CD14-positive monocyte (primary cell): ENCODE results near the gene OR8H2. TPM values are rescaled to one million over a fixed set of nuclear protein-coding genes. Genes with fewer than 3 reads are reported as not detected.

Source experiments
- DNase-seq, 3 donors: peaks; one replicate each; pipeline ENCODE4 v3.0.0-alpha.2; 2011 to 2022
- H2AFZ ChIP-seq: 2 replicates; pipeline ENCODE4 v1.6.0; 2012; ENCODE audit warnings: mild to moderate bottlenecking, low read depth, low read length, inconsistent platforms; ENCODE audit not compliant: insufficient read depth, poor library complexity, severe bottlenecking
- H3K27ac ChIP-seq, 2 donors: 1 replicate in 1 of 2; 2 replicates in 1 of 2; pipeline ENCODE4 v1.5.1; 2012 to 2013; ENCODE audit warnings: low read length in 2 of 2, control low read depth in 1 of 2, inconsistent platforms in 1 of 2, low read depth in 1 of 2, mild to moderate bottlenecking in 1 of 2
- H3K27me3 ChIP-seq, 2 donors: one replicate each; pipeline versions ENCODE4 v1.6.0 to v1.6.1; 2011 to 2013; ENCODE audit warnings: low read length in 2 of 2; ENCODE audit not compliant: control insufficient read depth in 2 of 2, insufficient read depth in 2 of 2
- H3K36me3 ChIP-seq, 2 donors: replicated peaks in 1 of 2; 1 replicate in 1 of 2; 2 replicates in 1 of 2; pipeline versions ENCODE4 v1.5.1 to v1.6.1; 2012 to 2013; ENCODE audit warnings: low read length in 2 of 2, control low read depth in 1 of 2, inconsistent platforms in 1 of 2, mild to moderate bottlenecking in 1 of 2; ENCODE audit not compliant: insufficient read depth in 2 of 2, control insufficient read depth in 1 of 2
- H3K4me1 ChIP-seq, 2 donors: 1 replicate in 1 of 2; 2 replicates in 1 of 2; pipeline versions ENCODE4 v1.5.1 to v1.6.1; 2012 to 2013; ENCODE audit warnings: low read length in 2 of 2, control low read depth in 1 of 2, inconsistent platforms in 1 of 2, mild to moderate bottlenecking in 1 of 2, moderate library complexity in 1 of 2; ENCODE audit not compliant: insufficient read depth in 2 of 2, control insufficient read depth in 1 of 2
- H3K4me2 ChIP-seq: replicated peaks from 2 replicates; pipeline ENCODE3; 2012; ENCODE audit warnings: low read length, moderate library complexity, mild to moderate bottlenecking; ENCODE audit not compliant: poor library complexity, severe bottlenecking; ENCODE audit errors: extremely low read depth
- H3K4me3 ChIP-seq, 3 experiments: fragments of 200-600 bp in 1 of 3; sonication (generic) in 1 of 3; replicated peaks in 1 of 3; 1 replicate in 2 of 3; 2 replicates in 1 of 3; pipeline ENCODE4 v1.5.1; 2011 to 2013; ENCODE audit warnings: low read length in 3 of 3, mild to moderate bottlenecking in 3 of 3, control low read depth in 2 of 3, low read depth in 2 of 3, inconsistent platforms in 1 of 3, moderate library complexity in 1 of 3
- H3K79me2 ChIP-seq: 2 replicates; pipeline ENCODE4 v1.6.0; 2012; ENCODE audit warnings: mild to moderate bottlenecking, control low read depth, inconsistent platforms, low read length, moderate library complexity; ENCODE audit not compliant: insufficient read depth
- H3K9ac ChIP-seq: 2 replicates; pipeline ENCODE4 v1.6.0; 2017; ENCODE audit warnings: low read length, mild to moderate bottlenecking; ENCODE audit not compliant: insufficient read depth, poor library complexity, severe bottlenecking
- H3K9me3 ChIP-seq, 2 donors: replicated peaks in 1 of 2; 1 replicate in 1 of 2; 2 replicates in 1 of 2; pipeline versions ENCODE4 v1.5.1 to v1.6.1; 2012 to 2013; ENCODE audit warnings: low read length in 2 of 2, control low read depth in 1 of 2; ENCODE audit not compliant: control insufficient read depth in 1 of 2, insufficient read depth in 1 of 2
- H4K20me1 ChIP-seq: 2 replicates; pipeline ENCODE4 v1.6.0; 2012; ENCODE audit warnings: mild to moderate bottlenecking, low read length, control low read depth, moderate library complexity; ENCODE audit not compliant: insufficient read depth
- H3K27ac Mint-ChIP-seq, 7 donors: one replicate each; pipeline ENCODE4 v1.8.0; 2020; ENCODE audit warnings: mild to moderate bottlenecking in 7 of 7, mixed read lengths in 7 of 7, moderate library complexity in 6 of 7, inconsistent platforms in 2 of 7
- H3K27me3 Mint-ChIP-seq, 3 donors: one replicate each; pipeline ENCODE4 v1.8.0; 2021 to 2022; ENCODE audit warnings: low read depth in 3 of 3, mild to moderate bottlenecking in 3 of 3, mixed read lengths in 3 of 3, moderate library complexity in 3 of 3, inconsistent platforms in 1 of 3
- H3K36me3 Mint-ChIP-seq, 2 donors: one replicate each; pipeline ENCODE4 v1.8.0; 2020; ENCODE audit warnings: mixed read lengths in 2 of 2, inconsistent platforms in 1 of 2, mild to moderate bottlenecking in 1 of 2
- H3K4me1 Mint-ChIP-seq: one replicate; pipeline ENCODE4 v1.8.0; 2020; ENCODE audit warnings: mild to moderate bottlenecking, mixed read lengths
- H3K4me3 Mint-ChIP-seq, 2 donors: one replicate each; pipeline ENCODE4 v1.8.0; 2020; ENCODE audit warnings: mild to moderate bottlenecking in 2 of 2, mixed read lengths in 2 of 2, moderate library complexity in 1 of 2
- H3K9me3 Mint-ChIP-seq, 7 donors: one replicate each; pipeline ENCODE4 v1.8.0; 2020 to 2022; ENCODE audit warnings: mixed read lengths in 7 of 7, mild to moderate bottlenecking in 6 of 7, moderate library complexity in 6 of 7, inconsistent platforms in 2 of 7
- WGBS: methylation state at CpG from one replicate; pipeline ENCODE4 v1.1.5; 2013; ENCODE audit warnings: missing lambda C conversion rate; ENCODE audit not compliant: insufficient coverage; 5-methylcytosine and 5-hydroxymethylcytosine counted together
- intact Hi-C, 2 donors: fragments of 100-400 bp; cut with micrococcal nuclease; formaldehyde crosslinking; loops; one replicate each; pipeline versions ENCODE4 v1.15.0 to v1.15.1; 2023
- polyA plus RNA-seq, 3 donors: library from polyadenylated mRNA; depleted of rRNA in 1 of 3; unstranded in 2 of 3; stranded (reverse) in 1 of 3; fragments of 300-500 nt in 2 of 3; fragments of >200 nt in 1 of 3; fragmentation: Illumina TruSeq in 2 of 3; gene quantifications; 1 replicate in 2 of 3; 2 replicates in 1 of 3; pipeline ENCODE4 v1.2.3, GENCODE V29; 2012 to 2021
- TF ChIP-seq, protein P1 (sequence below): fragments of 200-600 bp; IDR thresholded peaks from one replicate; pipeline ENCODE4 v1.8.0; 2022; ENCODE audit warnings: antibody characterized with exemption, mild to moderate bottlenecking

OR8H2 gene
- polyA plus RNA-seq, 3 donors: not detected

DNA sequence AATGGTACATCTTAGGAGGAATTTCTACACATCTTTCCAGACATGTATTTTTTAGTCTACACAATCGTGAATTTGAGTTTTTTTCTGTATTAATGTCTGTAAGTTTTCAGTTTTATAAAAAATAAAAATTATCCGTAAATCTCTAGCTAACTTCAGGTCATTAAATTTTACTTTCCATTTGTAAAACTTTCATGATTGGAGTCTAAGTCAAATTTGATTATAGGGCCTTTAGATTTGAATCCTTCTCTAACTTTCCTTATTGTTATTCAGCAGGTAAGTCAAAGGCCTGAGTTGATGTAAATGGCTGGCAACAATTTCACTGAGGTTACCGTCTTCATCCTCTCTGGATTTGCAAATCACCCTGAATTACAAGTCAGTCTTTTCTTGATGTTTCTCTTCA lies 10.5 kb upstream of the OR8H2 start, which contains the start of gene OR8I2:
OR8I2 (plus strand) TSS at position 301 of the 400 bp plus-strand sequence; CDS start at position 301, 0 bp downstream.
- Mint-ChIP-seq H3K4me3 (no peak within 1 kb of the TSS), H3K9me3 (no peaks in the 10 kb centered on the region), H3K27me3 (no peaks in the 10 kb centered on the region), H3K27ac (no peak within 1 kb of the TSS), H3K36me3 (no peaks in the 10 kb centered on the region), H3K4me1 (no peaks in the 10 kb centered on the region)
- Histone ChIP-seq H3K9me3 (peaks cover 0 to 4% of the 10 kb centered on the region in 2 donors), H3K79me2 (no peaks in the 10 kb centered on the region), H2AFZ (no peak within 1 kb of the TSS), H3K4me3 (no peak within 1 kb of the TSS), H3K36me3 (no peaks in the 10 kb centered on the region), H3K27me3 (no peaks in the 10 kb centered on the region), H4K20me1 (no peaks in the 10 kb centered on the region), H3K9ac (no peak within 1 kb of the TSS), H3K4me2 (no peak within 1 kb of the TSS), H3K4me1 (no peaks in the 10 kb centered on the region), H3K27ac (no peak within 1 kb of the TSS)
- intact Hi-C loops: no loop called here
- no CpG with 5 or more reads among the region's 3 CpGs for WGBS
- no peak for DNase-seq
- TF ChIP-seq, protein P1, sequence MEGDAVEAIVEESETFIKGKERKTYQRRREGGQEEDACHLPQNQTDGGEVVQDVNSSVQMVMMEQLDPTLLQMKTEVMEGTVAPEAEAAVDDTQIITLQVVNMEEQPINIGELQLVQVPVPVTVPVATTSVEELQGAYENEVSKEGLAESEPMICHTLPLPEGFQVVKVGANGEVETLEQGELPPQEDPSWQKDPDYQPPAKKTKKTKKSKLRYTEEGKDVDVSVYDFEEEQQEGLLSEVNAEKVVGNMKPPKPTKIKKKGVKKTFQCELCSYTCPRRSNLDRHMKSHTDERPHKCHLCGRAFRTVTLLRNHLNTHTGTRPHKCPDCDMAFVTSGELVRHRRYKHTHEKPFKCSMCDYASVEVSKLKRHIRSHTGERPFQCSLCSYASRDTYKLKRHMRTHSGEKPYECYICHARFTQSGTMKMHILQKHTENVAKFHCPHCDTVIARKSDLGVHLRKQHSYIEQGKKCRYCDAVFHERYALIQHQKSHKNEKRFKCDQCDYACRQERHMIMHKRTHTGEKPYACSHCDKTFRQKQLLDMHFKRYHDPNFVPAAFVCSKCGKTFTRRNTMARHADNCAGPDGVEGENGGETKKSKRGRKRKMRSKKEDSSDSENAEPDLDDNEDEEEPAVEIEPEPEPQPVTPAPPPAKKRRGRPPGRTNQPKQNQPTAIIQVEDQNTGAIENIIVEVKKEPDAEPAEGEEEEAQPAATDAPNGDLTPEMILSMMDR: no peak

DNA sequence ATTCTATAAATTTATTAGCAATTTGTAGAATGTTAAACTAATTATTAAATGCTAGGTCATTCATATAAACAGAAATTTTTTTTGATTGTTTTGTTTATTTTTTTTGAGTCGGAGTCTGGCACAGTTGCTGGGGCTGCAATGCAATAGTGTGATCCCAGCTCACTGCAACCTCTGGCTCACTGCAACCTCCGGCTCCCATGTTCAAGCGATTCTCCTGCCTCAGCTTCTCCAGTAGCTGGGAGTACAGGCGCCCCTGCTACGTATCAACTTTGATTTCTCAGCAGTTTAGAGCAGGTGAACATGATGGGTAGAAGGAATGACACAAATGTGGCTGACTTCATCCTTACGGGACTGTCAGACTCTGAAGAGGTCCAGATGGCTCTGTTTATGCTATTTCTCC lies 18.6 kb downstream of the OR8H2 start, which contains the start of gene OR8H3:
OR8H3 (plus strand) TSS at position 301 of the 400 bp plus-strand sequence; CDS start at position 301, 0 bp downstream.
- no peak within 1 kb of the TSS for H3K27ac ChIP-seq
- H3K36me3 ChIP-seq: no peaks in the 10 kb centered on the region
- TF ChIP-seq, protein P1: no peak
- Mint-ChIP-seq H3K27me3 (peaks cover 0 to 2% (median 0%) of the 10 kb centered on the region in 3 donors), H3K27ac (no peak within 1 kb of the TSS), H3K4me1 (no peaks in the 10 kb centered on the region), H3K9me3 (peaks cover 0 to 8% (median 0%) of the 10 kb centered on the region in 7 donors), H3K4me3 (no peak within 1 kb of the TSS), H3K36me3 (no peaks in the 10 kb centered on the region)
- 90% methylated on average over 2 of the region's 6 CpGs for WGBS
- no peaks in the 10 kb centered on the region for H3K79me2 ChIP-seq
- DNase-seq: no peak
- H3K4me3 ChIP-seq: no peak within 1 kb of the TSS
- no peak within 1 kb of the TSS for H3K9ac ChIP-seq
- intact Hi-C loops: no loop called here
- no peaks in the 10 kb centered on the region for H3K27me3 ChIP-seq
- H3K4me1 ChIP-seq: no peaks in the 10 kb centered on the region
- no peaks in the 10 kb centered on the region for H4K20me1 ChIP-seq
- no peak within 1 kb of the TSS for H2AFZ ChIP-seq
- peaks cover 0 to 11% of the 10 kb centered on the region in 2 donors for H3K9me3 ChIP-seq
- no peak within 1 kb of the TSS for H3K4me2 ChIP-seq
